ENCODE results near the gene JOSD1.

DNA sequence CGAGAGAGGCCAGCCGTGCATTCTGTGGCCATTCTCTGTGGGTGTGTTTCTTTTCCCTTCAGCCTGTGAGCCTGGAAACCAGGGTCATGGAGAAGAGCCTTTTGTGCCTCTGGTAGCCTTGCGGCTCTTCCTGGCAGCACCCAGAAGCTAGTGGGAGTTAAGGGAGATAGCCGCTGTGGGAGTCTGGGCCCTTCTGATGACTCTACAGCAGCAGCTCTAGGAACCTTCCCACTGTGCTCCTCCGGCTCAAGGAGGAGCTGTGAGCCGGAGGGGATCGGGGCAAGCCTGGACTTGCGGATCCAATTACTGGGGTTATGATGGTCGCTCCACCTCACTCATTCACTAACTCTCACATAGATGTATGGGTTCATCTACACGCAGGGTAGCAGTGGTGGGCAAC is 15.5 kb upstream of the JOSD1 start:
- TF ChIP-seq CTCF (IDR thresholded peaks at IDR 0.05) (no peak), POLR2A (IDR thresholded peaks at IDR 0.05) (no peak)

All from testis (tissue), 2 donors.